ENCODE measurements around the gene DTX3L. TPM values are rescaled to one million over a fixed set of nuclear protein-coding genes. Genes with fewer than 3 reads are reported as not detected.

Gene DTX3L
- total RNA-seq, 1 donor from 2014 or later = 13.0 TPM

DNA sequence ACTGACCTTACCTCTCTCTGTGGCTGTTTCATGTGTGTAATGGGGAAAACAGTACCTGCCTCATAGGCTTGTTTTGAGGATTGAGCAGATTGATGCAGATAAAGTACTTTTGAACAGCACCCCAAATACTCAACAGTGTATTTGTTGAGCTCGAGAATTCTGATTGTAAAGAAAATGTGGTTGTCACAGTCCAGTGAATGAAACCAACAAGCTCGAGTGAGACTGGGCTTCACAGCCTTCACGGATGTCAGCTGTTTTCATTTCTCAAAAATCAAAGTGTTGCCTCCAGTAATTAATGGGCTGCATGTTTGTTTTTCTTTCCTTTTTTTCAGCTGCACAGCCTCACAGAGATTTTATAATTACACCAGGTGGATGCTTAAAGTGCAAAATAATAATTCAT, 57.0 kb downstream of the DTX3L start:
- no peak for TF ChIP-seq CTCF (IDR thresholded peaks at IDR 0.05; ENCODE audit: unreplicated experiment)
- Mint-ChIP-seq H3K4me1 (ENCODE audit: low read depth) (no peaks in the 10 kb centered on the region), H3K9me3 (ENCODE audit: low read depth) (no peaks in the 10 kb centered on the region), H3K4me3 (ENCODE audit: low read depth) (no peak overlapping the region), H3K27me3 (peaks cover 8% of the 10 kb centered on the region), H3K27ac (no peak overlapping the region), H3K36me3 (ENCODE audit: insufficient read depth) (no peaks in the 10 kb centered on the region)
- DNase-seq (ENCODE audit: low spot score, unreplicated experiment) = no peak

DNA sequence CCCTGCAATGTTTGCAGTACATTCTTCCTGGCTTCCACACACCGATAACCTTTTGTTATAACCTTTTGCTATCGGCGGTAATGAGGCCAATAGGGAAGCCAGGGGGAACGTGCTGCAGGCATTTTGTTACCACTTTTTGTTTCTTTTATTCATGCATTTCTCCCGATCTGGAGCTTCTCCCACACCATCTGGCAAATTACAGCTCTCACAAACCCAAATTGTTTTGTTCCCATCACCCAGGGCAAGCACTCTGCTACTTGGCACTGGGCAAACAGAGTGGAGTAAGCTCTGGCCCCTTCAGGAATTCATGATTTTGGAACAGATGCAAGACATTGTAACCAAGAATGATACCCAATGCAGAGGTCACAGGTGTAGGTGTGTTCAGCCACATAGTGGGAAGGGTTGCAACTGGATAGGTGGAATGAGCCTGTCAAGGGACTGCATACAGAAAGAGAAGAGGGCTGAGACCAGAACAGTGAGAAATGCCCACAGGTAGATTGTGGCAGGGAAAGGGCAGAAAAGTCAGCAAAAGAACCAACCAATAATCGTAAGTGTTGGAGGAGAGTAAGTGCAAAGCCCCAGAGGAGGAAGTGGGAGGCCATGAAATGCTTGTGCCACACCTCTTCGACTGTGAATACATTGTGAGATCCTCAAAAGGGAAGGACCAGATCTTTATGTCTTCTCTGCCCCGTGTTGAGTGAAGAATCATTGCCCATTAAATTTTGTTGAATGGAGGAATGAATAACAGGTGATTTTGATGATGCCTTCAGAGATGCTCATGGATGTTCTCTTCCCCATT, 59.1 kb downstream of the DTX3L start:
- Mint-ChIP-seq H3K9me3 (ENCODE audit: low read depth) (no peaks in the 10 kb centered on the region), H3K36me3 (ENCODE audit: insufficient read depth) (no peaks in the 10 kb centered on the region), H3K4me1 (ENCODE audit: low read depth) (peaks cover 3% of the 10 kb centered on the region), H3K27me3 (peaks cover 8% of the 10 kb centered on the region), H3K27ac (no peak overlapping the region), H3K4me3 (ENCODE audit: low read depth) (no peak overlapping the region)
- DNase-seq (ENCODE audit: low spot score, unreplicated experiment) = no peak
- no peak for TF ChIP-seq CTCF (IDR thresholded peaks at IDR 0.05; ENCODE audit: unreplicated experiment)

Other genes with a start within 250 kb of the DTX3L start
- gene CSTA, start 239.1 kb upstream of the DTX3L start, total RNA-seq = not detected in 2 replicates
- 53.5 and 55.4 TPM in 2 replicates for gene MIX23, start 181.1 kb upstream of the DTX3L start, total RNA-seq
- 52.5 and 61.3 TPM in 2 replicates for gene FAM162A, start 180.2 kb upstream of the DTX3L start, total RNA-seq
- gene WDR5B, start 148.3 kb upstream of the DTX3L start, total RNA-seq = 6.6 and 7.5 TPM in 2 replicates
- gene KPNA1, start 49.4 kb upstream of the DTX3L start, total RNA-seq = 82.5 and 85.5 TPM in 2 replicates
- 11.3 and 11.5 TPM in 2 replicates for gene PARP9, start within 50 bp of the DTX3L start, total RNA-seq
- gene PARP15, start 13.3 kb downstream of the DTX3L start, total RNA-seq = 0.55 TPM in 2 replicates
- gene PARP14, start 116.5 kb downstream of the DTX3L start, total RNA-seq = 20.0 and 21.4 TPM in 2 replicates
- 11.9 and 12.8 TPM in 2 replicates for gene HSPBAP1, start 229.5 kb downstream of the DTX3L start, total RNA-seq
- gene SLC49A4, start 230.7 kb downstream of the DTX3L start, total RNA-seq = 17.5 and 20.0 TPM in 2 replicates